MM.1S (cell line): ENCODE results near the gene MCCC2.

Experiments used
- DNase-seq: peaks from one replicate; pipeline ENCODE4 v3.0.0-alpha.2; 2015
- H2AFZ ChIP-seq: fragments of 300-600 bp; sonication (generic); 2 replicates; pipeline ENCODE4 v1.6.0; 2016; ENCODE audit warnings: antibody characterized with exemption, low read length
- H3F3A ChIP-seq: fragments of 300-600 bp; sonication (generic); 2 replicates; pipeline ENCODE4 v1.6.1; 2016; ENCODE audit warnings: mild to moderate bottlenecking, antibody characterized with exemption, low read length, moderate library complexity, mixed read lengths; ENCODE audit not compliant: insufficient read depth
- H3K27ac ChIP-seq: fragments of 300-600 bp; sonication (generic); 2 replicates; pipeline ENCODE4 v1.5.1; 2016; ENCODE audit warnings: mild to moderate bottlenecking, low read length
- H3K27me3 ChIP-seq: fragments of 300-600 bp; sonication (generic); replicated peaks from 2 replicates; pipeline ENCODE4 v1.6.0; 2016; ENCODE audit warnings: low read length; ENCODE audit not compliant: insufficient read depth
- H3K36me3 ChIP-seq: fragments of 300-600 bp; sonication (generic); replicated peaks from 2 replicates; pipeline ENCODE4 v1.6.1; 2016; ENCODE audit warnings: mild to moderate bottlenecking, low read length, mixed read lengths; ENCODE audit not compliant: insufficient read depth
- H3K4me1 ChIP-seq: fragments of 300-600 bp; sonication (generic); 2 replicates; pipeline ENCODE4 v1.6.1; 2016; ENCODE audit warnings: low read length, mixed read lengths
- H3K4me2 ChIP-seq: fragments of 300-600 bp; sonication (generic); 2 replicates; pipeline ENCODE4 v1.6.0; 2016; ENCODE audit warnings: low read depth, low read length
- H3K4me3 ChIP-seq: fragments of 300-600 bp; sonication (generic); 2 replicates; pipeline ENCODE4 v1.5.1; 2016; ENCODE audit warnings: low read length, mixed read lengths
- H3K79me2 ChIP-seq: fragments of 300-600 bp; sonication (generic); 2 replicates; pipeline ENCODE4 v1.6.1; 2016; ENCODE audit warnings: mixed run types, low read length, mixed read lengths
- H3K9ac ChIP-seq: fragments of 300-600 bp; sonication (generic); 2 replicates; pipeline ENCODE4 v1.6.1; 2016; ENCODE audit warnings: low read length, mixed read lengths
- H3K9me2 ChIP-seq: fragments of 300-600 bp; sonication (generic); replicated peaks from 2 replicates; pipeline ENCODE4 v1.6.1; 2016; ENCODE audit warnings: mild to moderate bottlenecking, low read length, mixed read lengths; ENCODE audit not compliant: insufficient read depth
- H3K9me3 ChIP-seq: fragments of 300-600 bp; sonication (generic); replicated peaks from 2 replicates; pipeline ENCODE4 v1.6.1; 2016; ENCODE audit warnings: mild to moderate bottlenecking, low read length, mixed read lengths; ENCODE audit not compliant: insufficient read depth
- H4K20me1 ChIP-seq: fragments of 300-600 bp; sonication (generic); 2 replicates; pipeline ENCODE4 v1.6.1; 2016; ENCODE audit warnings: mild to moderate bottlenecking, low read length, moderate library complexity, mixed read lengths; ENCODE audit not compliant: insufficient read depth
- EZH2 ChIP-seq: fragments of 300-600 bp; sonication (generic); optimal IDR thresholded peaks from 2 replicates; pipeline ENCODE3; 2017; ENCODE audit warnings: low read depth, mild to moderate bottlenecking, antibody characterized with exemption, low read length, mixed read lengths
- EZH2phosphoT487 ChIP-seq: fragments of 300-600 bp; sonication (generic); IDR thresholded peaks from 2 replicates; pipeline ENCODE4 v1.6.1; 2018; ENCODE audit warnings: antibody characterized with exemption, low read length
- TF ChIP-seq, protein P1 (sequence below): fragments of 300-600 bp; sonication (generic); IDR thresholded peaks from 2 replicates; pipeline ENCODE4 v1.5.1; 2016; ENCODE audit warnings: antibody characterized with exemption, low read length, mixed read lengths

The MCCC2 gene

DNA sequence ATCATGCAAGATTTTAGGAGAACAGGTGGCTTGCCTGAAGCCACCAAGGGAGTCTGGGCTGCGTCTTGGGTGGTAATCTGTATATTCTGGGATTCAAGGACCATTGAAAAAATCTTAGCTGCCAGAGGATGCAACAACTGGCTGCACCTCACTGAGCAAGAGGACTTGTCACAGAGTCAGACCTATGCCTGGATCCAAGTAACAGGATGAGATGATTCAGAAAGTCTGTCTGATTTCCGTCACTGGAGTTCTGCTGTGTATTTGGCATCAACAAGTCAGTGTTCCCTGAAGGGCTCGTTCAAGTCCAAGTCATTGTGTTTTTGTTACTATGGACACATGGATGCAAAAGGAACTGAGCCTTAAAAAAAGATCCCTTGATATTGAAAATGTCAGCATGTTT, 94.2 kb downstream of the MCCC2 start:
- no peaks in the 10 kb centered on the region for H3K27me3 ChIP-seq
- H4K20me1 ChIP-seq: no peaks in the 10 kb centered on the region
- H3K4me3 ChIP-seq: no peak overlapping the region
- TF ChIP-seq, protein P1, sequence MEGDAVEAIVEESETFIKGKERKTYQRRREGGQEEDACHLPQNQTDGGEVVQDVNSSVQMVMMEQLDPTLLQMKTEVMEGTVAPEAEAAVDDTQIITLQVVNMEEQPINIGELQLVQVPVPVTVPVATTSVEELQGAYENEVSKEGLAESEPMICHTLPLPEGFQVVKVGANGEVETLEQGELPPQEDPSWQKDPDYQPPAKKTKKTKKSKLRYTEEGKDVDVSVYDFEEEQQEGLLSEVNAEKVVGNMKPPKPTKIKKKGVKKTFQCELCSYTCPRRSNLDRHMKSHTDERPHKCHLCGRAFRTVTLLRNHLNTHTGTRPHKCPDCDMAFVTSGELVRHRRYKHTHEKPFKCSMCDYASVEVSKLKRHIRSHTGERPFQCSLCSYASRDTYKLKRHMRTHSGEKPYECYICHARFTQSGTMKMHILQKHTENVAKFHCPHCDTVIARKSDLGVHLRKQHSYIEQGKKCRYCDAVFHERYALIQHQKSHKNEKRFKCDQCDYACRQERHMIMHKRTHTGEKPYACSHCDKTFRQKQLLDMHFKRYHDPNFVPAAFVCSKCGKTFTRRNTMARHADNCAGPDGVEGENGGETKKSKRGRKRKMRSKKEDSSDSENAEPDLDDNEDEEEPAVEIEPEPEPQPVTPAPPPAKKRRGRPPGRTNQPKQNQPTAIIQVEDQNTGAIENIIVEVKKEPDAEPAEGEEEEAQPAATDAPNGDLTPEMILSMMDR: no peak
- TF ChIP-seq EZH2 (no peak), EZH2phosphoT487 (no peak)
- H2AFZ ChIP-seq: no peak overlapping the region
- H3K9me2 ChIP-seq: no peaks in the 10 kb centered on the region
- H3K36me3 ChIP-seq: no peaks in the 10 kb centered on the region
- no peaks in the 10 kb centered on the region for H3K79me2 ChIP-seq
- no peak for DNase-seq
- no peak overlapping the region for H3K4me2 ChIP-seq
- H3K4me1 ChIP-seq: no peaks in the 10 kb centered on the region
- H3F3A ChIP-seq: no peaks in the 10 kb centered on the region
- H3K9ac ChIP-seq: no peak overlapping the region
- H3K27ac ChIP-seq: no peak overlapping the region
- H3K9me3 ChIP-seq: no peaks in the 10 kb centered on the region

DNA sequence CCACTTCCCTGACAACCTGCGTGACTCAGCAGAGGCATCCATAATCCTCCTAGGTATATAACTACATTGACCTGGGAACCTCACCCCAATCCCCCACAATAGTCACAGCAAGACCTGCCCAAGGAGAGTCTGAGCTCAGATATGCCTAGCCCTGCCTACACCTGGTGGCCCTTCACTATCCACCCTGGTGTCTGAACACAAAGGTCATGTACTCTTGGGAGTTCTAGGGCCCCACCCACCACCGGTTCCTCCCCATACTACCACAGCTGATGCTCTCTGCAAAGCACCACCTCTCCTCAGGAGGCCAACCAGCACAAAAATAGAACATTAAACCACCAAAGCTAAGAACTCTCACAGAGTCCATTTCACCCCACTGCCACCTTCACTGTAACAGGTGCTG, 97.2 kb downstream of the MCCC2 start:
- no peaks in the 10 kb centered on the region for H3K9me2 ChIP-seq
- no peak overlapping the region for H3K27ac ChIP-seq
- no peak overlapping the region for H3K9ac ChIP-seq
- no peaks in the 10 kb centered on the region for H4K20me1 ChIP-seq
- TF ChIP-seq EZH2phosphoT487 (no peak), EZH2 (no peak)
- TF ChIP-seq, protein P1: no peak
- H3K9me3 ChIP-seq: no peaks in the 10 kb centered on the region
- H3K4me1 ChIP-seq: no peaks in the 10 kb centered on the region
- no peaks in the 10 kb centered on the region for H3K79me2 ChIP-seq
- H3K27me3 ChIP-seq: no peaks in the 10 kb centered on the region
- no peaks in the 10 kb centered on the region for H3K36me3 ChIP-seq
- no peak for DNase-seq
- H3F3A ChIP-seq: no peaks in the 10 kb centered on the region
- no peak overlapping the region for H3K4me3 ChIP-seq
- no peak overlapping the region for H2AFZ ChIP-seq
- no peak overlapping the region for H3K4me2 ChIP-seq

DNA sequence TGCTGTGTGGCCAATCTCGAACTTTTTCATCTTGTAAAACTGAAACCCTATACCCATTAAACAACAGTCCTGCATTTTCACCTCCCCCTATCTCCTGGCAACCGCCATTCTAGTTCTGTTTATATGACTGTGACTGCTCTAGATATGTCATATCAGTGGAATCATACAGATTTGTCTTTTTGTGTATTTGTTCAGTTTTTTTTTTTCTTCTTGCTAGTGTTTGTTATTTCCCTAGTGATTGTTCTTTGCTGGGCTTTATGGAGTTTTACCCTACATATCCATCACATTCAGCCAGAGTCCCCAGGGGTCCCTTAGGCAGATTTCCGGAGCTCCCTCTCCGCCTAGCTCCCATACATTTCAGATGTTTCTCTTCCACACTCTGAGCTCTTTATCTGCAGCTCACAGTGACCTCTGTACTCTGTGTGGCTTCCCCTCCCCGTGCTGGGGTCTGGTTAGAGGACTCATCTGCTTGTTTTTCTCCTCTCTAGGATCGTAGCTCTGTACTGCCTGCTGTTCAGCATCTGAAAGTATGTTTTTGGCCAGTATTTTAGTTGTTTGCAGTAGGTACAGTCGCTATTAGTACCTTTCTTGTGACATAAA, 106.8 kb downstream of the MCCC2 start:
- Histone ChIP-seq H3K27ac (no peak overlapping the region), H3K36me3 (no peaks in the 10 kb centered on the region), H3K9me3 (no peaks in the 10 kb centered on the region), H3K4me3 (no peak overlapping the region), H3K9ac (no peak overlapping the region), H3K79me2 (no peaks in the 10 kb centered on the region), H4K20me1 (no peaks in the 10 kb centered on the region), H3K9me2 (no peaks in the 10 kb centered on the region), H3F3A (no peaks in the 10 kb centered on the region), H3K4me1 (no peaks in the 10 kb centered on the region), H3K27me3 (no peaks in the 10 kb centered on the region), H3K4me2 (no peak overlapping the region), H2AFZ (no peak overlapping the region)
- TF ChIP-seq EZH2 (no peak), EZH2phosphoT487 (no peak)
- TF ChIP-seq, protein P1: no peak
- DNase-seq: no peak
